ENCODE data around the gene MLXIP.

MLXIP gene

GRCh38 chr12:122160761-122161160 is 82.2 kb downstream of the MLXIP start:
- DNase-seq (ENCODE audit: low spot score), result no peak
- Histone ChIP-seq H2BK15ac (ENCODE audit: low read length) (no peak overlapping the region), H4K8ac (ENCODE audit: low read depth, low read length) (no peak overlapping the region), H2AFZ (ENCODE audit: low read length) (no peak overlapping the region), H3K4me3 (ENCODE audit: low read length in 2 of 2) (no peak overlapping the region), H3K36me3 (replicated peaks in 1 of 2; ENCODE audit: control insufficient read depth in 2 of 2, insufficient read depth in 2 of 2, low read length in 2 of 2) (no peaks in the 10 kb centered on the region), H3K18ac (ENCODE audit: low read length) (no peak overlapping the region), H2BK5ac (ENCODE audit: low read length) (no peak overlapping the region), H3K4ac (ENCODE audit: low read length) (no peak overlapping the region), H3K27ac (replicated peaks; ENCODE audit: low read length) (no peak overlapping the region), H3K23ac (ENCODE audit: low read depth, low read length, poor library complexity) (no peak overlapping the region), H2BK120ac (ENCODE audit: low read depth, low read length) (no peak overlapping the region), H3K4me2 (ENCODE audit: insufficient read depth, low read length, poor library complexity, severe bottlenecking) (no peak overlapping the region), H4K91ac (ENCODE audit: low read depth, low read length, poor library complexity) (no peak overlapping the region), H3K14ac (ENCODE audit: low read length) (no peak overlapping the region), H2AK5ac (ENCODE audit: low read depth, low read length) (no peak overlapping the region), H3K4me1 (ENCODE audit: control insufficient read depth in 2 of 2, insufficient read depth in 1 of 2, low read depth in 1 of 2, low read length in 2 of 2) (no peaks in the 10 kb centered on the region), H3K9me3 (replicated peaks in 1 of 2; ENCODE audit: control insufficient read depth in 2 of 2, insufficient read depth in 1 of 2, low read depth in 1 of 2, low read length in 2 of 2) (no peaks in the 10 kb centered on the region), H3K79me1 (ENCODE audit: low read depth, low read length) (no peaks in the 10 kb centered on the region), H2BK12ac (ENCODE audit: low read length) (no peak overlapping the region), H3K27me3 (ENCODE audit: control insufficient read depth in 3 of 3, insufficient read depth in 3 of 3, low read depth in 1 of 3, low read length in 3 of 3) (peaks cover 0 to 4% (median 0%) of the 10 kb centered on the region in 3 experiments), H3K9ac (ENCODE audit: low read depth, low read length, poor library complexity) (no peak overlapping the region)
- WGBS, 2 donors (ENCODE audit: extremely low coverage in 2 of 2, insufficient read length in 2 of 2, insufficient replicate concordance in 1 of 2), result no CpG with 5 or more reads among the region's 11 CpGs

- Histone ChIP-seq H2BK120ac (ENCODE audit: low read depth, low read length) (no peak overlapping the region), H3K9ac (ENCODE audit: low read depth, low read length, poor library complexity) (no peak overlapping the region), H2BK5ac (ENCODE audit: low read length) (no peak overlapping the region), H3K4me3 (ENCODE audit: low read length in 2 of 2) (no peak overlapping the region), H4K8ac (ENCODE audit: low read depth, low read length) (no peak overlapping the region), H3K4me1 (ENCODE audit: control insufficient read depth in 2 of 2, insufficient read depth in 1 of 2, low read depth in 1 of 2, low read length in 2 of 2) (no peaks in the 10 kb centered on the region), H3K36me3 (replicated peaks in 1 of 2; ENCODE audit: control insufficient read depth in 2 of 2, insufficient read depth in 2 of 2, low read length in 2 of 2) (no peaks in the 10 kb centered on the region), H2AFZ (ENCODE audit: low read length) (no peak overlapping the region), H2BK12ac (ENCODE audit: low read length) (no peak overlapping the region), H3K79me1 (ENCODE audit: low read depth, low read length) (no peaks in the 10 kb centered on the region), H3K14ac (ENCODE audit: low read length) (no peak overlapping the region), H3K18ac (ENCODE audit: low read length) (no peak overlapping the region), H3K9me3 (replicated peaks in 1 of 2; ENCODE audit: control insufficient read depth in 2 of 2, insufficient read depth in 1 of 2, low read depth in 1 of 2, low read length in 2 of 2) (no peaks in the 10 kb centered on the region), H4K91ac (ENCODE audit: low read depth, low read length, poor library complexity) (no peak overlapping the region), H3K23ac (ENCODE audit: low read depth, low read length, poor library complexity) (no peak overlapping the region), H3K4ac (ENCODE audit: low read length) (no peak overlapping the region), H3K4me2 (ENCODE audit: insufficient read depth, low read length, poor library complexity, severe bottlenecking) (no peak overlapping the region), H2BK15ac (ENCODE audit: low read length) (no peak overlapping the region), H3K27ac (replicated peaks; ENCODE audit: low read length) (no peak overlapping the region), H3K27me3 (ENCODE audit: control insufficient read depth in 3 of 3, insufficient read depth in 3 of 3, low read depth in 1 of 3, low read length in 3 of 3) (peaks cover 0 to 4% (median 0%) of the 10 kb centered on the region in 3 experiments), H2AK5ac (ENCODE audit: low read depth, low read length) (no peak overlapping the region)
- no peak for DNase-seq (ENCODE audit: low spot score)
- no CpG with 5 or more reads among the region's 8 CpGs for WGBS, 2 donors (ENCODE audit: extremely low coverage in 2 of 2, insufficient read length in 2 of 2, insufficient replicate concordance in 1 of 2)
These were observed 83.1 kb downstream of the MLXIP start for GRCh38 chr12:122161682-122162081.

GRCh38 chr12:122162976-122163375 is 84.4 kb downstream of the MLXIP start:
- H3K14ac ChIP-seq (ENCODE audit: low read length), result no peak overlapping the region
- H3K4ac ChIP-seq (ENCODE audit: low read length), result no peak overlapping the region
- no CpG with 5 or more reads among the region's 3 CpGs for WGBS, 2 donors (ENCODE audit: extremely low coverage in 2 of 2, insufficient read length in 2 of 2, insufficient replicate concordance in 1 of 2)
- H4K8ac ChIP-seq (ENCODE audit: low read depth, low read length), result no peak overlapping the region
- peaks cover 0 to 6% of the 10 kb centered on the region in 2 donors for H3K4me1 ChIP-seq (ENCODE audit: control insufficient read depth in 2 of 2, insufficient read depth in 1 of 2, low read depth in 1 of 2, low read length in 2 of 2)
- H2BK15ac ChIP-seq (ENCODE audit: low read length), result no peak overlapping the region
- no peak for DNase-seq (ENCODE audit: low spot score)
- H3K23ac ChIP-seq (ENCODE audit: low read depth, low read length, poor library complexity), result no peak overlapping the region
- no peak overlapping the region for H2AK5ac ChIP-seq (ENCODE audit: low read depth, low read length)
- H3K18ac ChIP-seq (ENCODE audit: low read length), result no peak overlapping the region
- no peak overlapping the region for H3K27ac ChIP-seq (replicated peaks; ENCODE audit: low read length)
- no peak overlapping the region for H3K4me3 ChIP-seq (ENCODE audit: low read length in 2 of 2)
- H3K36me3 ChIP-seq (replicated peaks in 1 of 2; ENCODE audit: control insufficient read depth in 2 of 2, insufficient read depth in 2 of 2, low read length in 2 of 2), result no peaks in the 10 kb centered on the region
- H3K9ac ChIP-seq (ENCODE audit: low read depth, low read length, poor library complexity), result no peak overlapping the region
- no peak overlapping the region for H4K91ac ChIP-seq (ENCODE audit: low read depth, low read length, poor library complexity)
- no peak overlapping the region for H2BK120ac ChIP-seq (ENCODE audit: low read depth, low read length)
- H3K79me1 ChIP-seq (ENCODE audit: low read depth, low read length), result no peaks in the 10 kb centered on the region
- no peak overlapping the region for H3K4me2 ChIP-seq (ENCODE audit: insufficient read depth, low read length, poor library complexity, severe bottlenecking)
- H2BK12ac ChIP-seq (ENCODE audit: low read length), result no peak overlapping the region
- H3K9me3 ChIP-seq (replicated peaks in 1 of 2; ENCODE audit: control insufficient read depth in 2 of 2, insufficient read depth in 1 of 2, low read depth in 1 of 2, low read length in 2 of 2), result no peaks in the 10 kb centered on the region
- peaks cover 0 to 4% (median 0%) of the 10 kb centered on the region in 3 experiments for H3K27me3 ChIP-seq (ENCODE audit: control insufficient read depth in 3 of 3, insufficient read depth in 3 of 3, low read depth in 1 of 3, low read length in 3 of 3)
- no peak overlapping the region for H2BK5ac ChIP-seq (ENCODE audit: low read length)
- no peak overlapping the region for H2AFZ ChIP-seq (ENCODE audit: low read length)

- Histone ChIP-seq H3K79me1 (ENCODE audit: low read depth, low read length) (no peaks in the 10 kb centered on the region), H2AK5ac (ENCODE audit: low read depth, low read length) (no peak overlapping the region), H4K91ac (ENCODE audit: low read depth, low read length, poor library complexity) (no peak overlapping the region), H3K14ac (ENCODE audit: low read length) (no peak overlapping the region), H2BK5ac (ENCODE audit: low read length) (no peak overlapping the region), H2AFZ (ENCODE audit: low read length) (peak overlapping the region; percentile 61), H4K8ac (ENCODE audit: low read depth, low read length) (no peak overlapping the region), H2BK15ac (ENCODE audit: low read length) (no peak overlapping the region), H3K23ac (ENCODE audit: low read depth, low read length, poor library complexity) (no peak overlapping the region), H3K4me1 (ENCODE audit: control insufficient read depth in 2 of 2, insufficient read depth in 1 of 2, low read depth in 1 of 2, low read length in 2 of 2) (peaks cover 0 to 6% of the 10 kb centered on the region in 2 donors), H2BK12ac (ENCODE audit: low read length) (no peak overlapping the region), H3K27ac (replicated peaks; ENCODE audit: low read length) (no peak overlapping the region), H3K9ac (ENCODE audit: low read depth, low read length, poor library complexity) (no peak overlapping the region), H3K9me3 (replicated peaks in 1 of 2; ENCODE audit: control insufficient read depth in 2 of 2, insufficient read depth in 1 of 2, low read depth in 1 of 2, low read length in 2 of 2) (peaks cover 0 to 2% of the 10 kb centered on the region in 2 donors), H3K4me2 (ENCODE audit: insufficient read depth, low read length, poor library complexity, severe bottlenecking) (no peak overlapping the region), H3K27me3 (ENCODE audit: control insufficient read depth in 3 of 3, insufficient read depth in 3 of 3, low read depth in 1 of 3, low read length in 3 of 3) (no peaks in the 10 kb centered on the region), H2BK120ac (ENCODE audit: low read depth, low read length) (no peak overlapping the region), H3K36me3 (replicated peaks in 1 of 2; ENCODE audit: control insufficient read depth in 2 of 2, insufficient read depth in 2 of 2, low read length in 2 of 2) (no peaks in the 10 kb centered on the region), H3K4ac (ENCODE audit: low read length) (no peak overlapping the region), H3K18ac (ENCODE audit: low read length) (no peak overlapping the region), H3K4me3 (ENCODE audit: low read length in 2 of 2) (no peak overlapping the region)
- WGBS, 2 donors (ENCODE audit: extremely low coverage in 2 of 2, insufficient read length in 2 of 2, insufficient replicate concordance in 1 of 2), result no CpG with 5 or more reads among the region's 22 CpGs
- DNase-seq (ENCODE audit: low spot score), result no peak
These were observed 88.1 kb downstream of the MLXIP start for GRCh38 chr12:122166422-122167349.
